Upper lobe of left lung (tissue), 6 donors: ENCODE results near the gene UQCRFS1. TPM values are rescaled to one million over a fixed set of nuclear protein-coding genes. Genes with fewer than 3 reads are reported as not detected.

Source experiments
- ATAC-seq, 2 donors: fragments of 200-7000 bp; cut with Tn5 transposase; one replicate each; pipeline ENCODE4 v1.9.1; 2022; ENCODE audit warnings: mild to moderate bottlenecking in 2 of 2, moderate library complexity in 2 of 2; ENCODE audit not compliant: low FRiP score in 2 of 2
- DNase-seq, 2 donors: peaks; one replicate each; pipeline ENCODE4 v3.0.0-alpha.2; 2019 to 2020
- H3K27ac ChIP-seq, 4 donors: fragments of 200-600 bp; sonication (generic); one replicate each; pipeline ENCODE4 v1.5.1; 2016 to 2019
- H3K27me3 ChIP-seq, 4 donors: fragments of 200-600 bp; sonication (generic); one replicate each; pipeline ENCODE4 v1.5.1; 2017 to 2019
- H3K36me3 ChIP-seq, 4 donors: fragments of 200-600 bp; sonication (generic); one replicate each; pipeline ENCODE4 v1.5.1; 2016 to 2019
- H3K4me1 ChIP-seq, 4 donors: fragments of 200-600 bp; sonication (generic); one replicate each; pipeline ENCODE4 v1.5.1; 2018 to 2019
- H3K4me3 ChIP-seq, 4 donors: fragments of 200-600 bp; sonication (generic); one replicate each; pipeline ENCODE4 v1.5.1; 2017 to 2019; ENCODE audit warnings: mild to moderate bottlenecking in 2 of 4, moderate library complexity in 1 of 4
- H3K9me3 ChIP-seq, 4 donors: fragments of 200-600 bp; sonication (generic); one replicate each; pipeline ENCODE4 v1.5.1; 2018 to 2019
- EP300 ChIP-seq, 4 donors: sonication (generic); formaldehyde crosslinking; IDR thresholded peaks; one replicate each; pipeline ENCODE4 v1.5.1; 2017; ENCODE audit warnings: antibody characterized with exemption in 4 of 4, control low read depth in 2 of 4
- POLR2A ChIP-seq, 4 donors: fragments of 450-650 bp; IDR thresholded peaks; one replicate each; pipeline ENCODE4 v1.5.1; 2016 to 2017; ENCODE audit warnings: antibody characterized with exemption in 4 of 4, mild to moderate bottlenecking in 2 of 4
- POLR2AphosphoS5 ChIP-seq, 2 donors: sonication (generic); formaldehyde crosslinking; IDR thresholded peaks; one replicate each; pipeline ENCODE4 v1.5.1; 2017; ENCODE audit warnings: antibody characterized with exemption in 2 of 2
- WGBS, 2 donors: methylation state at CpG; one replicate each; pipeline ENCODE4 v1.1.5; 2017 to 2018; 5-methylcytosine and 5-hydroxymethylcytosine counted together
- total RNA-seq, 6 donors: library from RNA; depleted of rRNA in 4 of 6; stranded (reverse); fragments of >200 nt in 4 of 6; gene quantifications; one replicate each; pipeline versions ENCODE4 v1.1.0 to v1.2.1, GENCODE V29; 2016 to 2021
- TF ChIP-seq, protein P1 (sequence below), 6 experiments: fragments of 450-650 bp in 4 of 6; fragments of 200-600 bp in 2 of 6; sonication (generic) in 2 of 6; IDR thresholded peaks; one replicate each; pipeline ENCODE4 v1.5.1; 2016 to 2019; ENCODE audit warnings: antibody characterized with exemption in 6 of 6
- donor health status: DM: no; HTN: no; CAD: no; lungs with moderate emphysema.
- donor health status: DM: no; HTN: yes; CAD: no; lungs with severe emphysema.

Gene UQCRFS1
- 10 to 100 TPM in 5 of 6 donors, 1 to 10 TPM in 1; 9.4 to 36.6 (median 20.0) TPM for total RNA-seq

DNA sequence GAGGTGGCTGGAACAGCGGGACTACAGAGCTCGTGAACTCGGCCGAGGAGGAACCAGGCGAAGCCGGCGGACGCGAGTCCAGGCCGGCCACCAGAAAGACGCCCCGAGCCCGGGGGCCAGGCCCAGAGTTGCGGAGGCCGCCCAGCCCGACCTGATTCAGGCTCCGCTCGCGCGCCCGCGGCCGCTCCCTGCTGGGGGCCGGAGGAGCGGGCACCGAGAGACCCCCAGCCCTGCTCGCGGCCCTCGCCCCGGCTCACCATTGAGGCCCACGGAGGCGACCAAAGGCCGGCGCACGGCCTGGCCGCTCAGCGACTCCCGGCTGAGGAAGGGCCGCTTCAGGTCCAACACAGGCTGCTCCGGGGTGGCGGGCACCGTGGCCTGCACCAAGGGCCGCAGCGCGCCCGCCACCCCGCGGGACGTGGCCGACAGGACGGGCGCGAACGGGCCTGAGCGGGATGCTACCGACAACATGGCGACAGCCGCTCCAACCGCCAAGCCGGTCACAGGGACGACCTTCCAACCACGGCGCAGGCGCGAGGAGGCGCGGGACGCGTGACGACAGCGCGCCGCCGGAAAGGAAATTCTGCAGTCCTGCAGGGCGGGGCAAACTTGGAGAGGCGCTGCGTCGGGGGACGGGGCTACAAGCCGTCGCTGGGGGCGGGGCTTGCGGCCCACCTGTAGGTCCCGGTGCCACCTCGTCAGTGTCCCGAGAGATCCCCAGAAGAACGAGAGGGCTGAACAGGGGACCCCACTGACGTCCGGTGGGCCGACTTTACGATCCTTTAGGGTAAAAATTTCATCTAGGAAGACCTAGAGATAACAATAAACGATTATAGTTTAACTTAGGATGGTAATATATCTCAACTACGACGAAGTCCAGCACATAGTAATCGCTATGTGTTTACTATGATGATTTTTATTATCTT lies at the start of gene UQCRFS1:
Gene UQCRFS1, minus strand, starts transcription at position 504 of the 926 bp plus-strand sequence. Its CDS starts 33 bp downstream, at position 471.
- WGBS, 2 donors = 1 to 5% methylated on average over 7 to 48 of the region's 95 CpGs
- no peaks in the 10 kb centered on the region for H3K27me3 ChIP-seq
- TF ChIP-seq POLR2A (IDR thresholded peaks at IDR 0.05) = peak in 3 of 4 donors; percentile 55 to 97 (median 92)
- TF ChIP-seq, protein P1, sequence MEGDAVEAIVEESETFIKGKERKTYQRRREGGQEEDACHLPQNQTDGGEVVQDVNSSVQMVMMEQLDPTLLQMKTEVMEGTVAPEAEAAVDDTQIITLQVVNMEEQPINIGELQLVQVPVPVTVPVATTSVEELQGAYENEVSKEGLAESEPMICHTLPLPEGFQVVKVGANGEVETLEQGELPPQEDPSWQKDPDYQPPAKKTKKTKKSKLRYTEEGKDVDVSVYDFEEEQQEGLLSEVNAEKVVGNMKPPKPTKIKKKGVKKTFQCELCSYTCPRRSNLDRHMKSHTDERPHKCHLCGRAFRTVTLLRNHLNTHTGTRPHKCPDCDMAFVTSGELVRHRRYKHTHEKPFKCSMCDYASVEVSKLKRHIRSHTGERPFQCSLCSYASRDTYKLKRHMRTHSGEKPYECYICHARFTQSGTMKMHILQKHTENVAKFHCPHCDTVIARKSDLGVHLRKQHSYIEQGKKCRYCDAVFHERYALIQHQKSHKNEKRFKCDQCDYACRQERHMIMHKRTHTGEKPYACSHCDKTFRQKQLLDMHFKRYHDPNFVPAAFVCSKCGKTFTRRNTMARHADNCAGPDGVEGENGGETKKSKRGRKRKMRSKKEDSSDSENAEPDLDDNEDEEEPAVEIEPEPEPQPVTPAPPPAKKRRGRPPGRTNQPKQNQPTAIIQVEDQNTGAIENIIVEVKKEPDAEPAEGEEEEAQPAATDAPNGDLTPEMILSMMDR (IDR thresholded peaks at IDR 0.05) = peak in 2 of 6 experiments; percentile 16 to 17
- TF ChIP-seq EP300 (IDR thresholded peaks at IDR 0.05) = peak in 1 of 4 donors; percentile 53
- TF ChIP-seq POLR2AphosphoS5 (IDR thresholded peaks at IDR 0.05) = peak; percentile 96 to 98

DNA sequence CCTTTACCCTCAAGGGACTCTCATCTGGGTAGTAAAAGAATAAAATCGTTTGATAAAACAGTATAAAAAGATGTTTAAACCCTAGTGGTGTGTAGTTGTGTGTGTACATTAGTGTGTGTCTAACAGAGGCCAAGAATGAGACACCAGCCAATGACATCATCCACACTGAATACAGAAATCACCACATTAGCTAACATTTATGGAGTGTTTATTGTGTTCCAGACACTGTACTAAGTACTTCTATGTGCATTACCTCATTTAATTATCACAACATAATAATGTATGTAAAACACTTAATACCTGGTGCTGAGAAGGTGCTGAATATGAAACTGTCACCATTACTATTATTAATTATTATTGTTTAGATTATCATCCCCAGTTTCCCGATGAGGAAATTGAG lies 49.1 kb upstream of the UQCRFS1 start:
- H3K27me3 ChIP-seq = no peaks in the 10 kb centered on the region
- no peak for ATAC-seq

More for the DNA sequence above, at the start of gene UQCRFS1:
- DNase-seq = peak; percentile 95 to 99
- peak; percentile 98 to 99 for ATAC-seq
- H3K4me1 ChIP-seq = peaks cover 11 to 35% (median 19%) of the 10 kb centered on the region in 4 donors
- H3K9me3 ChIP-seq = no peaks in the 10 kb centered on the region
- H3K27ac ChIP-seq = peak within 1 kb of the TSS; percentile 90 to 97 (median 94)
- H3K4me3 ChIP-seq = peak within 1 kb of the TSS; percentile 79 to 97 (median 95)
- H3K36me3 ChIP-seq = peaks cover 0 to 1% (median 0%) of the 10 kb centered on the region in 4 donors

DNA sequence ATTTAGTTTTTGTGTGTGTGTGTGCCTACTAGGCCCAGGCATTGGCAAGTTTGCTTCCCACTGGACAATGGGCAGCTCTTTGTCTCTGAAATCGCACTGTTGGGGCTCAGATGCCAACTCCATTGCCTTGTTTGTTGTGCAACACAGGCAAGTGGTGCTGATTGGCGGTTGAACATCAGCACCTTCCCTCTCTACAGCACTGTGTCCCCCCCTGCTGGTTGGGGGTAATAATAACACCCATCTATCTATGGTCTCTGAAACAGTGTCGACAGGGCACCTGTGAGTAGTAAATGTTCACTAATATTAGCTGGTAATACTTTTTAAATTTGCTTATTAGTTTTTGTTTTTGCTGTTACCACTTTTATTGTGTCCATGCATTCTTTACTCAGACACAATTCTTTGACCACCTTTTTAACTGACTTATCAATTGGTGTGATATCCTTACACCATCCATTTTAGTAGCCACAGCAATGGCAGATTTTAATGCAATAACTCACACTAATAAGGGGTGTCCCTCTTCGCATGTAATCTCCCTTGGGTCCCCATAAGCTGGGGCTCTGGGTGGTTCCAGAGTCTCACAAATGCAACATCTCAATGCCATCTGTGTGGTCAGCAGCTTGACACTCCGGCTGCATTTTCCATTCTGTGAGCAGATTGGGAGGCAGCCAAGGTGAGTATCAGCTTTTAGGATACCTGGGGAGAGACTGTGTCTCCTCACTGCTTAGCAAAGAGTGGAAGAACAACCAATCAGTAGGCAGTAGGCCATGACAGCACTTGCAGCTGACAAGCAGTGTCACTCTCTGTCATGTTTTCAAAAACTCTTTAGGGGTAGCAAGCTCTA lies 47.7 kb upstream of the UQCRFS1 start:
- ATAC-seq (no peak), DNase-seq (no peak)
- no peaks in the 10 kb centered on the region for H3K36me3 ChIP-seq
- TF ChIP-seq POLR2AphosphoS5 (IDR thresholded peaks at IDR 0.05) = no peak
- no peak for TF ChIP-seq EP300 (IDR thresholded peaks at IDR 0.05)
- TF ChIP-seq, protein P1 (IDR thresholded peaks at IDR 0.05) = peak in 2 of 6 experiments; percentile 8 to 36
- TF ChIP-seq POLR2A (IDR thresholded peaks at IDR 0.05) = no peak
- no peaks in the 10 kb centered on the region for H3K9me3 ChIP-seq
- no peaks in the 10 kb centered on the region for H3K27me3 ChIP-seq
- no peaks in the 10 kb centered on the region for H3K4me1 ChIP-seq
- 68 to 87% methylated on average over 4 to 5 of the region's 5 CpGs for WGBS, 2 donors
- H3K27ac ChIP-seq = no peak overlapping the region
- no peak overlapping the region for H3K4me3 ChIP-seq

More for the DNA sequence above, 49.1 kb upstream of the UQCRFS1 start:
- Histone ChIP-seq H3K36me3 (no peaks in the 10 kb centered on the region), H3K4me1 (no peaks in the 10 kb centered on the region), H3K9me3 (no peaks in the 10 kb centered on the region), H3K4me3 (no peak overlapping the region), H3K27ac (no peak overlapping the region)
- WGBS, 2 donors = 68% methylated on average over 2 of the region's 2 CpGs
- TF ChIP-seq POLR2A (IDR thresholded peaks at IDR 0.05) (no peak), EP300 (IDR thresholded peaks at IDR 0.05) (no peak), POLR2AphosphoS5 (IDR thresholded peaks at IDR 0.05) (no peak)
- TF ChIP-seq, protein P1 (IDR thresholded peaks at IDR 0.05) = no peak
- no peak for DNase-seq

DNA sequence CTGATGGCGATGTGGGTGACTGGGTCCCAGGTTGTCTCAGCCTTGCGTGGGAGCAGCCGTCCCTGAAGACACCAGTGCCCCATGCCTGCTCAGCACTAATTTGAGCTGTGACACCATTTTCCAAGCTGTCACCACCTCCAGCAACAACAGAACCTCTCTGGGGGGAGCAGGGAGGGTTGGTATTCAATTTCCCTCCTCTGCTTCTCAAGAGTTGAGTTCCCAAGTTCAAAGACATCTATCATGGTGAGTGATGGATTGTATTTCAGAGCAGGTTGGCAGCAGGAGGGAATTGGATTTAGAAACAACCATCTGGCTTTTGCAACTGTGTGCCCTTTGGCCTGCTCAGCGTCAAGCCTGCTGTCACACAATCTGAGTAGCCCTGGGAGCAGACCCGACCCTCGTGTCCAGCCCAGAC lies 46.9 kb upstream of the UQCRFS1 start:
- H3K4me1 ChIP-seq = no peaks in the 10 kb centered on the region
- H3K27me3 ChIP-seq = no peaks in the 10 kb centered on the region
- no peak overlapping the region for H3K27ac ChIP-seq
- no peak overlapping the region for H3K4me3 ChIP-seq
- ATAC-seq = no peak
- WGBS, 2 donors = 51 to 69% methylated on average over 6 of the region's 6 CpGs
- TF ChIP-seq POLR2AphosphoS5 (IDR thresholded peaks at IDR 0.05) (no peak), EP300 (IDR thresholded peaks at IDR 0.05) (no peak), POLR2A (IDR thresholded peaks at IDR 0.05) (no peak)
- TF ChIP-seq, protein P1 (IDR thresholded peaks at IDR 0.05) = no peak
- no peak for DNase-seq
- no peaks in the 10 kb centered on the region for H3K9me3 ChIP-seq
- no peaks in the 10 kb centered on the region for H3K36me3 ChIP-seq
